ENCODE results near the gene DNAJC5. TPM values are rescaled to one million over a fixed set of nuclear protein-coding genes. Genes with fewer than 3 reads are reported as not detected.

The DNAJC5 gene
- polyA plus RNA-seq, 1 donor (not counting 4 experiments of a cell fraction or from before 2014, with no cell fraction given) = 43.7 TPM

DNA sequence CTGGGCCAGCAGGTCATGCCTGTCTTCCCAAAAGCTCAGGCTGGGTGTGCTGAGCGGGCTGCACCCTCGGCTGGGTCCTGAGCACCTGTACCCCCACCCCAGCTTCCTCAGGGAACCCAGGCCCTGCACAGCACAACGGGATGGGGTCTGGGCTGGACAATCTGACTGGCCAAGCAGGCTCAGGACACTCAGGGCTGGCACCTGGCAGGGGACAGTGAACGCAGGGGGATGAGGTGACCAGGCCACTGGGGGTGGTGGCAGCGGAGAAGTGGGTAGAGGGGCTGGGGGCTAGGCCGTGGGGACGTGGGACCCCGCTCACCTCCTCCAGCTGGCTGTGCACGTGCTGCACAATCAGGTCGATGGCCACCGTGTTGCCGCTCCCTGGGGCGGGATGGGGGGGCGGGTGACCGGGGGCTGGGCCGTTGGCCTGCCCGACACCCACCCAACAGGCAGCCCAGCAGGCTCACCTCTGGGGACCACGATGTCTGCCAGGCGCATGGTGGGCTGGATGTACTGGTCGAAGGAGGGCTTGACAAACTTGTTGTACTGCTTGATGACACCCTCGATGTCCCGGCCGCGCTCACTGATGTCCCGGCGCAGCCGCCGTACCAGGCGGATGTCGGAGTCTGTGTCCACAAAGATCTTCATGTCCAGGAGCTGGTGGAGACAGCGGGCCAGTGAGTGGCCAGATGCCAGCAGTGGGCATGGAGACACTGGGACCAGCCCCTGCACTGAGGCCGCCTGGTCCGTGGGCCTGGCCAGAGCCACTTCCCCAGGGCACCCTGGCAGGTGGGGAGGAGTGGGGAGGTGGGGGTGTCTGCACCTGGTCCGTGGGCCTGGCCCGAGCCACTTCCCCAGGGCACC lies 49.4 kb downstream of the DNAJC5 start:
- TF ChIP-seq, protein P1, sequence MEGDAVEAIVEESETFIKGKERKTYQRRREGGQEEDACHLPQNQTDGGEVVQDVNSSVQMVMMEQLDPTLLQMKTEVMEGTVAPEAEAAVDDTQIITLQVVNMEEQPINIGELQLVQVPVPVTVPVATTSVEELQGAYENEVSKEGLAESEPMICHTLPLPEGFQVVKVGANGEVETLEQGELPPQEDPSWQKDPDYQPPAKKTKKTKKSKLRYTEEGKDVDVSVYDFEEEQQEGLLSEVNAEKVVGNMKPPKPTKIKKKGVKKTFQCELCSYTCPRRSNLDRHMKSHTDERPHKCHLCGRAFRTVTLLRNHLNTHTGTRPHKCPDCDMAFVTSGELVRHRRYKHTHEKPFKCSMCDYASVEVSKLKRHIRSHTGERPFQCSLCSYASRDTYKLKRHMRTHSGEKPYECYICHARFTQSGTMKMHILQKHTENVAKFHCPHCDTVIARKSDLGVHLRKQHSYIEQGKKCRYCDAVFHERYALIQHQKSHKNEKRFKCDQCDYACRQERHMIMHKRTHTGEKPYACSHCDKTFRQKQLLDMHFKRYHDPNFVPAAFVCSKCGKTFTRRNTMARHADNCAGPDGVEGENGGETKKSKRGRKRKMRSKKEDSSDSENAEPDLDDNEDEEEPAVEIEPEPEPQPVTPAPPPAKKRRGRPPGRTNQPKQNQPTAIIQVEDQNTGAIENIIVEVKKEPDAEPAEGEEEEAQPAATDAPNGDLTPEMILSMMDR (optimal IDR thresholded peaks at IDR 0.05 in 1 of 3, IDR thresholded peaks at IDR 0.05 in 1 of 3, conservative IDR thresholded peaks at IDR 0.05 in 1 of 3; ENCODE audit: extremely low read depth in 1 of 3, insufficient read depth in 2 of 3, low read length in 3 of 3) = no peak
- no peak for TF ChIP-seq EZH2 (IDR thresholded peaks at IDR 0.05; ENCODE audit: low read length)
- Histone ChIP-seq H3K79me2 (ENCODE audit: control insufficient read depth, insufficient read depth, low read length) (peaks cover 36% of the 10 kb centered on the region), H4K20me1 (ENCODE audit: control insufficient read depth, extremely low read depth, insufficient read depth, low read length) (peaks cover 25% of the 10 kb centered on the region), H3K9me3 (ENCODE audit: control insufficient read depth, low read depth, low read length) (no peaks in the 10 kb centered on the region), H3K4me3 (ENCODE audit: control insufficient read depth in 2 of 3, extremely low read depth in 1 of 3, insufficient read depth in 2 of 3, low read depth in 1 of 3, low read length in 3 of 3) (no peak overlapping the region), H3K4me1 (ENCODE audit: control insufficient read depth, extremely low read depth, insufficient read depth, low read length) (peaks cover 31% of the 10 kb centered on the region), H3K36me3 (ENCODE audit: control insufficient read depth in 2 of 2, extremely low read depth in 1 of 2, insufficient read depth in 2 of 2, low read length in 2 of 2) (peaks cover 23 to 32% of the 10 kb centered on the region in 2 experiments), H3K27me3 (ENCODE audit: control insufficient read depth, extremely low read depth, insufficient read depth, low read length) (no peaks in the 10 kb centered on the region), H3K9me1 (ENCODE audit: control insufficient read depth, extremely low read depth, insufficient read depth, low read length) (peaks cover 3% of the 10 kb centered on the region), H3K4me2 (ENCODE audit: control insufficient read depth, extremely low read depth, insufficient read depth, low read depth, low read length) (no peak overlapping the region), H3K9ac (ENCODE audit: control insufficient read depth, extremely low read depth, insufficient read depth, low read length) (no peak overlapping the region), H3K27ac (ENCODE audit: control insufficient read depth, insufficient read depth, low read length) (no peak overlapping the region), H2AFZ (ENCODE audit: control insufficient read depth, low read length) (no peak overlapping the region)
- DNase-seq (ENCODE audit: low read depth, low spot score) (no peak), FAIRE-seq (no peak)
- dilution Hi-C loops (cut with MboI; ENCODE audit: extremely low pct_ligation_motif_present, low sequenced_read_pairs) = no loop called here

DNA sequence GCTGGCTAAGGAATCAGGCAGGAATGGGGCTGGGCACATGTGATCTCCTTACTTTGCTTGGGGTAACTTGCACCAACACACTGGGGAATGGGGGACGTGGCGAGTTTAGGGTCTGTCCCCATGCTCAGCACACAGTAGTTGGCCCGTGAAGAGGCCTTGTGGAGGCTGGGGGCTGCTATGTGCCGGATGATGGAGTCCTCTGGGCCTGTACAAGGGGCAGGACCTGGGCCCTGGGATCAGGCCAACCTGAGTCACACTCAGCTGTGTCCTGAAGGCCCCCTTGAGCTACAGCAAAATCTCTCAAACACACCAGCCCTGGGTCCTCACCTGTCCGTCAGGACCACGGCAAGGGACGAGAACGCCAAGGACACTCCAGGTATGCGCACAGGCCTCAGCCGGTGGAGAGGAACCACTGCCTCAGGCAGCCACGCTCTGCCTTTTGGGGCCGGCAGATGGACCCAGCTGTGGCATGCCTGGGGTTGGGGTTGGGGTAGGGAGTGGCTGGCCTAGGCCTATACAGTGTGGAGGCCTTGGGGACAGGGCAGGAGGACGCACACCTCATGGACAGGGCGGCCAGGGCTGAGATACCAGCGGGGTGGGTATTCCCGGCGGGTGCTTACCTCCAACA lies 50.2 kb downstream of the DNAJC5 start:
- DNase-seq (ENCODE audit: low read depth, low spot score) = no peak
- H2AFZ ChIP-seq (ENCODE audit: control insufficient read depth, low read length) = no peak overlapping the region
- H3K9me1 ChIP-seq (ENCODE audit: control insufficient read depth, extremely low read depth, insufficient read depth, low read length) = peaks cover 5% of the 10 kb centered on the region
- TF ChIP-seq, protein P1 (optimal IDR thresholded peaks at IDR 0.05 in 1 of 3, IDR thresholded peaks at IDR 0.05 in 1 of 3, conservative IDR thresholded peaks at IDR 0.05 in 1 of 3; ENCODE audit: extremely low read depth in 1 of 3, insufficient read depth in 2 of 3, low read length in 3 of 3) = no peak
- no peak for TF ChIP-seq EZH2 (IDR thresholded peaks at IDR 0.05; ENCODE audit: low read length)
- peaks cover 21 to 29% of the 10 kb centered on the region in 2 experiments for H3K36me3 ChIP-seq (ENCODE audit: control insufficient read depth in 2 of 2, extremely low read depth in 1 of 2, insufficient read depth in 2 of 2, low read length in 2 of 2)
- H3K4me1 ChIP-seq (ENCODE audit: control insufficient read depth, extremely low read depth, insufficient read depth, low read length) = peaks cover 39% of the 10 kb centered on the region
- dilution Hi-C loops (cut with MboI; ENCODE audit: extremely low pct_ligation_motif_present, low sequenced_read_pairs) = no loop called here
- H3K4me3 ChIP-seq (ENCODE audit: control insufficient read depth in 2 of 3, extremely low read depth in 1 of 3, insufficient read depth in 2 of 3, low read depth in 1 of 3, low read length in 3 of 3) = no peak overlapping the region
- H3K27me3 ChIP-seq (ENCODE audit: control insufficient read depth, extremely low read depth, insufficient read depth, low read length) = no peaks in the 10 kb centered on the region
- no peak overlapping the region for H3K9ac ChIP-seq (ENCODE audit: control insufficient read depth, extremely low read depth, insufficient read depth, low read length)
- H3K79me2 ChIP-seq (ENCODE audit: control insufficient read depth, insufficient read depth, low read length) = peaks cover 41% of the 10 kb centered on the region
- no peak for FAIRE-seq
- no peak overlapping the region for H3K4me2 ChIP-seq (ENCODE audit: control insufficient read depth, extremely low read depth, insufficient read depth, low read depth, low read length)
- no peak overlapping the region for H3K27ac ChIP-seq (ENCODE audit: control insufficient read depth, insufficient read depth, low read length)
- peaks cover 33% of the 10 kb centered on the region for H4K20me1 ChIP-seq (ENCODE audit: control insufficient read depth, extremely low read depth, insufficient read depth, low read length)
- no peaks in the 10 kb centered on the region for H3K9me3 ChIP-seq (ENCODE audit: control insufficient read depth, low read depth, low read length)
